Neuronal stem cell (in vitro differentiated cells): ENCODE results near the gene ZNF407.

Experiments
- DNase-seq: peaks from one replicate; pipeline ENCODE4 v3.0.0-alpha.2; 2013; ENCODE audit warnings: low spot score
- H2AFZ ChIP-seq: one replicate; pipeline ENCODE4 v1.6.1; 2013; ENCODE audit warnings: mild to moderate bottlenecking, low read length, inconsistent platforms
- H2AK5ac ChIP-seq: 2 replicates; pipeline ENCODE4 v1.6.1; 2013; ENCODE audit warnings: low read depth, mild to moderate bottlenecking, inconsistent platforms, low read length, moderate library complexity, mixed read lengths
- H2BK120ac ChIP-seq: 2 replicates; pipeline ENCODE4 v1.6.1; 2013; ENCODE audit warnings: low read depth, mild to moderate bottlenecking, inconsistent platforms, low read length, moderate library complexity, mixed read lengths
- H2BK12ac ChIP-seq: one replicate; pipeline ENCODE4 v1.6.1; 2013; ENCODE audit warnings: low read length, inconsistent platforms
- H2BK15ac ChIP-seq: 2 replicates; pipeline ENCODE4 v1.6.1; 2013; ENCODE audit warnings: mild to moderate bottlenecking, low read length, inconsistent platforms, mixed read lengths
- H2BK5ac ChIP-seq: one replicate; pipeline ENCODE4 v1.6.1; 2013; ENCODE audit warnings: inconsistent platforms, mild to moderate bottlenecking, low read length, moderate library complexity
- H3K14ac ChIP-seq: one replicate; pipeline ENCODE4 v1.6.1; 2013; ENCODE audit warnings: low read length, inconsistent platforms
- H3K18ac ChIP-seq: 2 replicates; pipeline ENCODE4 v1.6.1; 2013; ENCODE audit warnings: low read length, inconsistent platforms
- H3K23ac ChIP-seq: 2 replicates; pipeline ENCODE4 v1.6.1; 2013; ENCODE audit warnings: low read depth, mild to moderate bottlenecking, mixed read lengths, low read length, inconsistent platforms; ENCODE audit not compliant: poor library complexity
- H3K27ac ChIP-seq: replicated peaks from 3 replicates; pipeline ENCODE4 v1.5.1; 2013; ENCODE audit warnings: low read length, inconsistent platforms
- H3K27me3 ChIP-seq, 3 experiments: 2 replicates each; pipeline ENCODE4 v1.6.1; 2013; ENCODE audit warnings: low read length in 3 of 3, mild to moderate bottlenecking in 2 of 3, inconsistent platforms in 1 of 3, low read depth in 1 of 3, mixed read lengths in 1 of 3, moderate library complexity in 1 of 3; ENCODE audit not compliant: control insufficient read depth in 3 of 3, insufficient read depth in 3 of 3
- H3K36me3 ChIP-seq, 2 donors: replicated peaks in 1 of 2; 2 replicates each; pipeline ENCODE4 v1.6.1; 2013; ENCODE audit warnings: low read length in 2 of 2; ENCODE audit not compliant: control insufficient read depth in 2 of 2, insufficient read depth in 2 of 2
- H3K4ac ChIP-seq: 2 replicates; pipeline ENCODE4 v1.6.1; 2013; ENCODE audit warnings: inconsistent platforms, mild to moderate bottlenecking, low read length, moderate library complexity
- H3K4me1 ChIP-seq, 2 donors: 1 replicate in 1 of 2; 2 replicates in 1 of 2; pipeline ENCODE4 v1.6.1; 2013; ENCODE audit warnings: low read length in 2 of 2, low read depth in 1 of 2; ENCODE audit not compliant: control insufficient read depth in 2 of 2, insufficient read depth in 1 of 2
- H3K4me2 ChIP-seq: one replicate; pipeline ENCODE4 v1.6.1; 2013; ENCODE audit warnings: mild to moderate bottlenecking, low read length, inconsistent platforms; ENCODE audit not compliant: insufficient read depth, poor library complexity, severe bottlenecking
- H3K4me3 ChIP-seq, 2 donors: 2 replicates each; pipeline ENCODE4 v1.5.1; 2013; ENCODE audit warnings: low read length in 2 of 2, mild to moderate bottlenecking in 2 of 2, inconsistent platforms in 1 of 2, moderate library complexity in 1 of 2
- H3K79me1 ChIP-seq: one replicate; pipeline ENCODE4 v1.6.1; 2013; ENCODE audit warnings: low read depth, mild to moderate bottlenecking, inconsistent platforms, low read length, moderate library complexity
- H3K9ac ChIP-seq: one replicate; pipeline ENCODE4 v1.6.1; 2013; ENCODE audit warnings: mild to moderate bottlenecking, low read depth, low read length, inconsistent platforms; ENCODE audit not compliant: poor library complexity
- H3K9me3 ChIP-seq, 2 donors: replicated peaks in 1 of 2; 2 replicates each; pipeline versions ENCODE3 to v1.6.1; 2013; ENCODE audit warnings: low read length in 2 of 2, mild to moderate bottlenecking in 2 of 2, inconsistent platforms in 1 of 2, low read depth in 1 of 2, mixed read lengths in 1 of 2, moderate library complexity in 1 of 2; ENCODE audit not compliant: control insufficient read depth in 2 of 2, insufficient read depth in 1 of 2
- H4K8ac ChIP-seq: one replicate; pipeline ENCODE4 v1.6.1; 2013; ENCODE audit warnings: low read depth, mild to moderate bottlenecking, inconsistent platforms, low read length, moderate library complexity
- H4K91ac ChIP-seq: one replicate; pipeline ENCODE4 v1.6.1; 2013; ENCODE audit warnings: low read length, low read depth, mild to moderate bottlenecking, inconsistent platforms; ENCODE audit not compliant: poor library complexity
- WGBS, 2 donors: extraction: QIAGEN DNeasy Blood & Tissue Kit; methylation state at CpG; one replicate each; pipeline ENCODE4 v1.1.7; 2013; ENCODE audit warnings: missing lambda C conversion rate in 2 of 2, mixed read lengths in 1 of 2; ENCODE audit not compliant: insufficient read length in 2 of 2, insufficient replicate concordance in 1 of 2; ENCODE audit errors: extremely low coverage in 2 of 2; 5-methylcytosine and 5-hydroxymethylcytosine counted together

Gene ZNF407

DNA sequence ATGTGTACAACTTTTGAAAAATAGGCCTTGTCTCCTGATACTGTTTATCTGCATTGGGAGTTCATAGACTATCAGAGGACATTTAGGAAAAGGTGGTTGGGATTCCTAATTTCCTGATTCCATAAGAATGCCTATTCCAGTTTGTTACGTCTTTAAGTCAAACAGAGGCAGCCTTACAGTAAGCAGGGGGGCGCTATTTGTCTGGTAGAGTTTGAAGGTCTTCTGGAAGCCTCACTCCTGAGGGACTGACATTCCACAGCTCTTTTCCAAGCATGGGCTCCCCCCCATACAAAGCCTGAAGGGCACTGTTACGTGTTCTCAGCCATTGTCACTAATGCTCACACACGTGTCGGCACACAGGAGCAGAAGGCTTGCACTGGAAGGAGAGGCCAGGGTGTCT lies 456.9 kb downstream of the ZNF407 start:
- H4K8ac ChIP-seq = no peak overlapping the region
- no peak overlapping the region for H2BK5ac ChIP-seq
- peaks cover 2% of the 10 kb centered on the region in 2 donors for H3K4me1 ChIP-seq
- H3K9ac ChIP-seq = no peak overlapping the region
- no peaks in the 10 kb centered on the region for H3K9me3 ChIP-seq
- no peak overlapping the region for H3K4me2 ChIP-seq
- H3K4me3 ChIP-seq = no peak overlapping the region
- DNase-seq = no peak
- H3K4ac ChIP-seq = no peak overlapping the region
- H2AFZ ChIP-seq = no peak overlapping the region
- no peak overlapping the region for H3K14ac ChIP-seq
- no peak overlapping the region for H2AK5ac ChIP-seq
- H3K27ac ChIP-seq = no peak overlapping the region
- no peak overlapping the region for H4K91ac ChIP-seq
- H3K27me3 ChIP-seq = no peaks in the 10 kb centered on the region
- no peaks in the 10 kb centered on the region for H3K79me1 ChIP-seq
- no CpG with 5 or more reads among the region's 5 CpGs for WGBS, 2 donors
- H2BK120ac ChIP-seq = no peak overlapping the region
- no peak overlapping the region for H3K18ac ChIP-seq
- no peak overlapping the region for H2BK12ac ChIP-seq
- no peaks in the 10 kb centered on the region for H3K36me3 ChIP-seq
- H3K23ac ChIP-seq = no peak overlapping the region
- H2BK15ac ChIP-seq = no peak overlapping the region

DNA sequence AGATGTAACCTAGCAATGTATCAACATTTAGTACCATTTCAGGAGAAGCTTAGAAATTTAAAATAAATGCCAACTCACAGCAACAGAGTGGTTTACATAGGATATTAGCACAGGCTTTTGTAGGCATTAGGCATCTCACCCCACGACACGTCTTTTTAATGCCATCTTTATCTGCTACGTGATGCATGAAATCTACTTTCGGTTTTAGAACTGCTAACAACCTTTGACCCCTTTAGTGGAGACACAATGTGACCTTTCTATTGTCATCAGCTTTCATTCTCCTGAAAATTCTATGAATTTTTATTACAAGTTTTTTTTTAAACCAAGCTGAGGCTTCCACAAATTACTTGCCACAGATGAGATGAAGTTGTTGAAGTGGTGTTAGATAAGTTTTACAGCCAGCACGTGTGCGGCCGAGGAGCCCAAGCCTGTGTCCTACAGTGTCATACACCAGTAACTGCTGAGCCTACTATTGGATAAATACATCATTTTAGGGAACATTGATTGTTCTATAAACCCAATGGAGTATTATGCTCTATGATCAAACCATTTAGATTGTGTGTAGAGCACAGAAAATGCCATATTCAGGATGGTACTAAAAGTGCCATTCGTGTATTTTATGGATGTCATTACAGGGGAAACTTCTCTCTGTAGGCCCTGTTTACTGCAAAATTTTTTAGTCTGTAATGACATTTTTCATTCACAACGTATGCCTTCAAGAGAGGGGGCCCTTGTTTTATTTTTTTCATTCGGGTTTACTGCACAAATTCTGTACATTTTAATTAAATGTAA lies 459.7 kb downstream of the ZNF407 start:
- no peak overlapping the region for H3K18ac ChIP-seq
- no peak overlapping the region for H2BK15ac ChIP-seq
- H3K79me1 ChIP-seq = no peaks in the 10 kb centered on the region
- peaks cover 2% of the 10 kb centered on the region in 2 donors for H3K4me1 ChIP-seq
- WGBS, 2 donors = no CpG with 5 or more reads among the region's 10 CpGs
- no peak overlapping the region for H4K8ac ChIP-seq
- no peaks in the 10 kb centered on the region for H3K27me3 ChIP-seq
- no peak for DNase-seq
- H3K4me3 ChIP-seq = no peak overlapping the region
- no peak overlapping the region for H2AFZ ChIP-seq
- H3K9me3 ChIP-seq = no peaks in the 10 kb centered on the region
- no peak overlapping the region for H3K23ac ChIP-seq
- H3K4me2 ChIP-seq = no peak overlapping the region
- no peaks in the 10 kb centered on the region for H3K36me3 ChIP-seq
- H2BK5ac ChIP-seq = no peak overlapping the region
- no peak overlapping the region for H4K91ac ChIP-seq
- H3K14ac ChIP-seq = no peak overlapping the region
- no peak overlapping the region for H2BK120ac ChIP-seq
- H3K9ac ChIP-seq = no peak overlapping the region
- no peak overlapping the region for H3K27ac ChIP-seq
- no peak overlapping the region for H2AK5ac ChIP-seq
- no peak overlapping the region for H3K4ac ChIP-seq
- H2BK12ac ChIP-seq = no peak overlapping the region

DNA sequence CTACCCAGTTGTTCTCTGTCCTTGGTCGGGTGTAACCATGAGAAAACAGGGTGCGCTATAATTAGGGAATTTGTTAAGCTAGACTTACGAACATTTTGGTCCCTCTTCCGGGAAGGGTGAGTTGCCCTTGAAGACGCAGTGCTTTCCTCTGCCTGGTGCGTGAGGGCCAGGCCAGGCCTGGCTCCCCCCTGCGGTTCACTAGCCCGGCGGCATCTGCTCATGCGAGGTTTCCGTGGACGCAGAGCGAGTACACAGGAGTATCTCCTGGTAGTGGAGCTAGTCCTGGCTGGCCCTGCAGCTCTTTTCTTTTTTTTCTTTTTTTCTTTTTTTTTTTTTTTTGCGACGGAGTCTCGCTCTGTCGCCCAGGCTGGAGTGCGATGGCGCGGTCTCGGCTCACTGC lies 462.5 kb downstream of the ZNF407 start:
- WGBS, 2 donors = no CpG with 5 or more reads among the region's 21 CpGs

DNA sequence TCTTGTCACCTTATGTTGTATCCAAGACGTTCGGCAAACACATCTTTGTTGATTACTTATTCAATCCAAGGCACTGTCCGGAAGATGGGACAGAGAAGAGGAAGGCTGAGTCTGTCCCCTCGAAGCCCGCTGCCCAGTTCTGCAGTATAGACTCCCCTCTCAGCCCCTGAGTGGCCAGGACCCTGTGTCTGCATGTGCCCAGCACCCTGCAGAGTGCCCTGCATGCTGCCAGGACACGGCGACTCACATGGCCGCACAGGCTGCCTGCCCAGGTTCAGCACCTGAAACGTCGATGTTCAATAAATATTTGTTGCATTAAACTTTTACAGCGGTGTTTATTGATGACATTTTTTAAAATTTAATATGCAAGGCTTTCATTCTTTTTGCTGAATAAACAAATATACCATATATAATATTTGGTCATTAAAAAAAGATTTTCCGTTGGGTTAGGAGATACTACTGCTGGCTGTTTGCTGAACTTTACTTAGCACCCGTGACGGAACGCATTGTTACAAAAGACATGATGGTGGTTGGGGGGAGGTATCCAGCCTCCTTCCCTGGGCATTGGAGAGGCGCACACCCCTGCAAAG lies 464.7 kb downstream of the ZNF407 start:
- Histone ChIP-seq H3K14ac (no peak overlapping the region), H3K4me1 (peaks cover 2% of the 10 kb centered on the region in 2 donors), H4K91ac (no peak overlapping the region), H4K8ac (no peak overlapping the region), H3K36me3 (no peaks in the 10 kb centered on the region), H3K4ac (no peak overlapping the region), H2BK120ac (no peak overlapping the region), H3K27ac (no peak overlapping the region), H3K4me3 (no peak overlapping the region), H2BK15ac (no peak overlapping the region), H2AFZ (no peak overlapping the region), H3K18ac (no peak overlapping the region), H3K27me3 (no peaks in the 10 kb centered on the region), H2BK12ac (no peak overlapping the region), H3K79me1 (no peaks in the 10 kb centered on the region), H3K4me2 (no peak overlapping the region), H2AK5ac (no peak overlapping the region), H3K9ac (no peak overlapping the region), H3K9me3 (no peaks in the 10 kb centered on the region), H3K23ac (no peak overlapping the region), H2BK5ac (no peak overlapping the region)
- DNase-seq = no peak
- WGBS, 2 donors = no CpG with 5 or more reads among the region's 16 CpGs

More for the DNA sequence above, 462.5 kb downstream of the ZNF407 start:
- no peak for DNase-seq
- Histone ChIP-seq H3K9ac (no peak overlapping the region), H2BK12ac (no peak overlapping the region), H3K14ac (no peak overlapping the region), H3K79me1 (no peaks in the 10 kb centered on the region), H3K27ac (no peak overlapping the region), H3K4me3 (no peak overlapping the region), H3K4ac (no peak overlapping the region), H4K91ac (no peak overlapping the region), H4K8ac (no peak overlapping the region), H3K4me2 (no peak overlapping the region), H2BK120ac (no peak overlapping the region), H3K18ac (no peak overlapping the region), H3K23ac (no peak overlapping the region), H2AFZ (no peak overlapping the region), H3K4me1 (peaks cover 2% of the 10 kb centered on the region in 2 donors), H2AK5ac (no peak overlapping the region), H3K27me3 (no peaks in the 10 kb centered on the region), H2BK5ac (no peak overlapping the region), H2BK15ac (no peak overlapping the region), H3K9me3 (no peaks in the 10 kb centered on the region), H3K36me3 (no peaks in the 10 kb centered on the region)
